ENCODE data around the gene IFT81.

IFT81 gene

GRCh38 chr12:110107369-110108281 is 16.5 kb upstream of the IFT81 start:
- Histone ChIP-seq H3K4me1 (no peaks in the 10 kb centered on the region), H4K20me1 (no peaks in the 10 kb centered on the region), H3K36me3 (no peaks in the 10 kb centered on the region), H3K27ac (no peak overlapping the region), H3K9me3 (peaks cover 14% of the 10 kb centered on the region), H3K27me3 (no peaks in the 10 kb centered on the region), H3K4me3 (no peak overlapping the region), H3K4me2 (no peak overlapping the region), H3K9ac (no peak overlapping the region)
- no peak for TF ChIP-seq Cebpa-rat (IDR thresholded peaks at IDR 0.05)

DNA sequence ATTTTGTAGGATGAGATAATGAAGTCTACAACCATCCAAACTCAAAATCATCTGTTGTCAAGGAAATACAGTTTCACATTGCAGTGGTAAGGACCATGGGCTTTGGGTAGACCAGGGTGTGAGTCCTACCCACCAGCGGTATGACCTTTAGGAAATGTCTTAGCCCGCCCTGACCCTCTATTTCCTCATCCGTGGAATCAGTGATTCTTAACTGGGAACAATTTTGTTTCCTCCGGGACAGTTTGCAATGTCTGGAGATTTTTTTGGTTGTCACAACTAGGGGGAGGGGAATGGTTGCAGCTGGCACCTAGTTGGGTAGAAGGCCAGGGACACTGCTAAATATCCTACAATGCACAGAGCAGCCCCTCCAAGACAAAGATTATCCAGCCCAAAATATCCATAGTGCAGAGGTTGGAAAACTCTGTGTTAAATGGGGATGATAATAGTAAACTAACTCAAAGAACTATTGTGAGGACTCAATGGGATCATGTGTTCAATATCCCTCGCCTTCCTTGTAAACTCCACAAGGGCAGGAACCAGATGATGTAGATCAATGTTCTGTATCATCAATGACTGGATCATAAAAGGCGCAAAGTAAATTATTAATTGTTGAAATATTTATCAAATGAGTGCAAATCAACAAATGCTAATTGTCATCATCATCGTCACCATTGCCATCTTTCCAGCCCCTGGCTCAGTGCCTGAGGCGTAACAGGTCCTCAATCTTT is 15.7 kb upstream of the IFT81 start:
- Histone ChIP-seq H3K27ac (no peak overlapping the region), H3K4me3 (no peak overlapping the region), H3K27me3 (no peaks in the 10 kb centered on the region), H3K9me3 (peaks cover 14% of the 10 kb centered on the region), H3K4me1 (peaks cover 2% of the 10 kb centered on the region; the same call in 1 of the 2 replicates), H3K9ac (no peak overlapping the region), H4K20me1 (no peaks in the 10 kb centered on the region), H3K36me3 (no peaks in the 10 kb centered on the region), H3K4me2 (no peak overlapping the region)
- no peak for TF ChIP-seq Cebpa-rat (IDR thresholded peaks at IDR 0.05)

GRCh38 chr12:110109037-110109836 is 14.9 kb upstream of the IFT81 start:
- Histone ChIP-seq H3K9me3 (peaks cover 14% of the 10 kb centered on the region), H3K4me2 (no peak overlapping the region), H3K27me3 (no peaks in the 10 kb centered on the region), H3K4me3 (no peak overlapping the region), H3K4me1 (peaks cover 10% of the 10 kb centered on the region), H4K20me1 (no peaks in the 10 kb centered on the region), H3K9ac (no peak overlapping the region), H3K27ac (no peak overlapping the region), H3K36me3 (no peaks in the 10 kb centered on the region)
- TF ChIP-seq Cebpa-rat (IDR thresholded peaks at IDR 0.05) = no peak

GRCh38 chr12:110109837-110110535 is 14.2 kb upstream of the IFT81 start:
- Histone ChIP-seq H3K4me3 (no peak overlapping the region), H3K9ac (no peak overlapping the region), H3K4me1 (peaks cover 10% of the 10 kb centered on the region), H3K9me3 (peaks cover 14% of the 10 kb centered on the region), H4K20me1 (no peaks in the 10 kb centered on the region), H3K27ac (no peak overlapping the region), H3K4me2 (no peak overlapping the region), H3K36me3 (no peaks in the 10 kb centered on the region), H3K27me3 (no peaks in the 10 kb centered on the region)
- no peak for TF ChIP-seq Cebpa-rat (IDR thresholded peaks at IDR 0.05)

- peaks cover 10% of the 10 kb centered on the region for H3K4me1 ChIP-seq
- H3K4me3 ChIP-seq = no peak overlapping the region
- no peaks in the 10 kb centered on the region for H3K36me3 ChIP-seq
- no peak for TF ChIP-seq Cebpa-rat (IDR thresholded peaks at IDR 0.05)
- no peak overlapping the region for H3K4me2 ChIP-seq
- no peak overlapping the region for H3K27ac ChIP-seq
- H3K27me3 ChIP-seq = no peaks in the 10 kb centered on the region
- peaks cover 14% of the 10 kb centered on the region for H3K9me3 ChIP-seq
- H4K20me1 ChIP-seq = no peaks in the 10 kb centered on the region
- no peak overlapping the region for H3K9ac ChIP-seq
Measured at GRCh38 chr12:110111476-110112334, 12.5 kb upstream of the IFT81 start.

DNA sequence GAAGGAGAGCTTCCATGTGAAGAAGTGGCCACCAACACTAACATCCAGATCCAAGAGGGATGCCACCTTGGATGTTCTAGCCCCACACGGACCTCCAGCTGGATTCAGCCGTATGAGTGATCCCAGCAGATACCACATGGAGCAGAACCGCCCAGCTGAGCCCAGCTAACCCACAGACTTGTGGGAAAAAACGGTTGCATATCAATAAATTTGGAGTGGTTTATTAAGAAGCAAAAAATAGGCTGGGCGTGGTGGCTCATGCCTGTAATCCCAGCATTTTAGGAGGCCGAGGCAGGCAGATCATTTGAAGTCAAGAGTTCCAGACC is 11.9 kb upstream of the IFT81 start:
- no peak overlapping the region for H3K4me3 ChIP-seq
- TF ChIP-seq Cebpa-rat (IDR thresholded peaks at IDR 0.05) = no peak
- no peaks in the 10 kb centered on the region for H3K27me3 ChIP-seq
- H3K4me2 ChIP-seq = no peak overlapping the region
- peaks cover 14% of the 10 kb centered on the region for H3K9me3 ChIP-seq
- H3K27ac ChIP-seq = no peak overlapping the region
- H3K9ac ChIP-seq = no peak overlapping the region
- H3K36me3 ChIP-seq = no peaks in the 10 kb centered on the region
- H3K4me1 ChIP-seq = peaks cover 10% of the 10 kb centered on the region
- H4K20me1 ChIP-seq = no peaks in the 10 kb centered on the region

DNA sequence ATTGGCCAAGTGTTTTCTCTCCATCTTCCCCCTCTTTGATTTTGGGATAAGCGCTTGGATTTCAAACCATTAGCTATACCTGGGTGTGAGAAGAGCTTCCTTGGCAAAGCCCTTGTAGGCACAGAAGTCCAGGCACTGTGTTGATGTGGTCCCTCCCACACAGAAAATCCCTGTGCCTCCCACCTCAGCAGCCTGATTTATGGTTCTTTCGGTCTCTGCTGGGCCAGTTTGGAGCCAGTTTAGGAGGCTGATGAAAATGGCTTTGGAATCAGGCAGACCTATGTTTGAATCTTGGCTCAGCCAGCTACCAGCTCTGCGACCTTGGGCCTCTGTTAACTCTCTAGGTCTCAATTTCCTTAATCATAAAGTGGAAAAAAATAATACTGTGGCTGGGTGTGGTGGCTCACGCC is 9.6 kb upstream of the IFT81 start:
- Histone ChIP-seq H3K9me3 (peaks cover 14% of the 10 kb centered on the region), H3K27me3 (no peaks in the 10 kb centered on the region), H3K4me3 (no peak overlapping the region), H3K4me2 (no peak overlapping the region), H3K36me3 (no peaks in the 10 kb centered on the region), H3K4me1 (peaks cover 10% of the 10 kb centered on the region), H3K9ac (no peak overlapping the region), H4K20me1 (no peaks in the 10 kb centered on the region), H3K27ac (no peak overlapping the region)
- TF ChIP-seq Cebpa-rat (IDR thresholded peaks at IDR 0.05) = no peak

DNA sequence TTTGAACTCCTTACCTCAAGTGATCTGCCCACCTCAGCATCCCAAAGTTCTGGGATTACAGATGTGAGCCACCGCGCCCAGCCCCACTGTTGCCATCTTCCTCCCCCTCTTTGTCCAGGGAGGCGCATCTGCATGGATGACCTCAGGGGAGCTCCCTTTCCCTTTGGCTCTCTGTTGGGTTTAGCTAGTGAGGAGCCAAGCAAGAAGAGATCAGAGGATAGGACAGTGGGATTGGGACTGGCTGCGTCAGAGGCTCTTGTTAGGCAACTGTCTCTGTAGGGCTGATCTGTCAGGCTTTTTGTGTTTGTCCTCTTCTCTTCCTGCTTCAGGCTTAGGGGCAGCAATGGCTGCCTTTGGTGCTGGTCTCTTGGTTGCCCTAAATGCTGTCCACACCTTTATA is 8.5 kb upstream of the IFT81 start:
- TF ChIP-seq Cebpa-rat (IDR thresholded peaks at IDR 0.05) = no peak
- Histone ChIP-seq H3K4me2 (no peak overlapping the region), H3K4me1 (peaks cover 10% of the 10 kb centered on the region), H3K36me3 (no peaks in the 10 kb centered on the region), H4K20me1 (no peaks in the 10 kb centered on the region), H3K27me3 (no peaks in the 10 kb centered on the region), H3K9ac (no peak overlapping the region), H3K4me3 (no peak overlapping the region), H3K9me3 (peaks cover 14% of the 10 kb centered on the region), H3K27ac (no peak overlapping the region)

All from BLaER1 (cell line).